ENCODE results near the gene NCOA6.

Gene NCOA6

DNA sequence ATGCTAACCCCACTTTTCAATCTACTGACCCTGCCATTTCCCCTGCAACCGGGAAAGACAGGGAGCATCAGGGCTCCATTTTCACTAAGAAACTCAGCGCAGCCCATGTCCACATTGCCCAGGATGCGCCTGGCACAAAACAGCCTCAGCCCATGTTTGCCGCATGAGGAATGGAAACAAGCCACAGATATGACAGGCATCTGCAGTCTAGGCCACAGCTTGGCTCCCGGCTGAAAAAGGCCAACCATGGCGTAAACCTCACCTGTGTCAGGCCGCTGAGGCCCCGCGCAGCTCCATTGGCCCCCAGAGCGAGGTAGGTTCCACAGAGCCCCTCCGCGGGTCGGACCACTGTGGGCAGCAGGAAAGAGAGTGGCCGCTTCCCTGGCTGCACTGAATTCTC is 25.5 kb upstream of the NCOA6 start:
- H3K4me3 ChIP-seq (ENCODE audit: insufficient read length, low read depth), result no peak overlapping the region
- no peaks in the 10 kb centered on the region for H3K9me3 ChIP-seq (ENCODE audit: insufficient read depth, low read length)
- no peak for DNase-seq (ENCODE audit: low read depth, low spot score)
- TF ChIP-seq SUZ12 (IDR thresholded peaks at IDR 0.05; ENCODE audit: extremely low read depth, insufficient read depth, insufficient read length) (no peak), ZNF274 (IDR thresholded peaks at IDR 0.05; ENCODE audit: low read depth, low read length) (no peak), YY1 (IDR thresholded peaks at IDR 0.05; ENCODE audit: insufficient read depth, insufficient read length) (no peak)
- H3K9ac ChIP-seq (ENCODE audit: insufficient read length, low read depth), result no peak overlapping the region
- H3K4me1 ChIP-seq (ENCODE audit: insufficient read depth, insufficient read length), result no peaks in the 10 kb centered on the region
- no peaks in the 10 kb centered on the region for H3K27me3 ChIP-seq (ENCODE audit: insufficient read depth, insufficient read length)
- peaks cover 42% of the 10 kb centered on the region for H3K36me3 ChIP-seq (ENCODE audit: insufficient read depth, insufficient read length, low read length)

DNA sequence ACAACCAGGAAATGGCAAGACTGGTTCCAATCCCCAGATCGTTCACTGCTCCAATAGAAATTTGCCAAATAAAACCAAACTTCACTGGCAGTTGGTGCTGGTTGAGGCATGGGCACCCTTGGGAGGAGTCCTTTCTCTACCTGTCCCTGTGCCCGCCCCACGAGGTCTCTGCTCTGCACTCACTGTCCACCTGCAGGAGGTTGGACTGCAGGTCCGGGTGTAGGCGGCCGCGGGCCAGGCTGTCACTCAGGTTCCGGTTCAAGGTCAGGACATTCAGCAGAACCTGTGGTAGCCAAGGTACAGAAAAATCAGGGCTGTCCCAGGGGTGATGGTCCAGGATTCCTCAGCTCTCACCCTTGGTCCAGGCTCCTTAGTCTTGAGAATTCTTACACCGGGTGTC is 24.3 kb upstream of the NCOA6 start:
- H3K4me1 ChIP-seq (ENCODE audit: insufficient read depth, insufficient read length), result no peaks in the 10 kb centered on the region
- TF ChIP-seq SUZ12 (IDR thresholded peaks at IDR 0.05; ENCODE audit: extremely low read depth, insufficient read depth, insufficient read length), result no peak
- no peak for TF ChIP-seq ZNF274 (IDR thresholded peaks at IDR 0.05; ENCODE audit: low read depth, low read length)
- TF ChIP-seq YY1 (IDR thresholded peaks at IDR 0.05; ENCODE audit: insufficient read depth, insufficient read length), result no peak

DNA sequence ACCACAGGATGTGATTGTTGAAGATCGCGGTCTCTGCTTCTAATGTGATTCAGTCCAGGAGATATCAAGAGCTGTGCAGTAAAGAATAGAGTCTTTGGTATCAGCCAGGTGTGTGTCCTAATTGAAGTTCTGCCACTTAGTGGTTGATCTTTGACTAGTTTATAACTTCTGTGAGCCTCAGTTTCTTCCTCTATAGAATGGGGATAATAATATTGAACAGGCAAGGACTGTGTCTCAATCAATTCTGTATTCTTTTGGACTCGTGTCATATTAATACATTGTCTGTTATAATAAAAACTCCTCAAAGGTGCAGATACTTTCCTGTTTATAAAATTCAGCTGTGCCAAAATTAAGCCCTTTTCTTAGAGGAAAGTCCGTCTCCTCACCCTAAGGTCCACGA is 23.1 kb upstream of the NCOA6 start:
- no peaks in the 10 kb centered on the region for H3K27me3 ChIP-seq (ENCODE audit: insufficient read depth, insufficient read length)
- H3K4me1 ChIP-seq (ENCODE audit: insufficient read depth, insufficient read length), result no peaks in the 10 kb centered on the region
- no peak for DNase-seq (ENCODE audit: low read depth, low spot score)
- H3K9ac ChIP-seq (ENCODE audit: insufficient read length, low read depth), result no peak overlapping the region
- no peak overlapping the region for H3K4me3 ChIP-seq (ENCODE audit: insufficient read length, low read depth)
- peaks cover 32% of the 10 kb centered on the region for H3K36me3 ChIP-seq (ENCODE audit: insufficient read depth, insufficient read length, low read length)
- H3K9me3 ChIP-seq (ENCODE audit: insufficient read depth, low read length), result no peaks in the 10 kb centered on the region
- TF ChIP-seq YY1 (IDR thresholded peaks at IDR 0.05; ENCODE audit: insufficient read depth, insufficient read length) (no peak), ZNF274 (IDR thresholded peaks at IDR 0.05; ENCODE audit: low read depth, low read length) (no peak), SUZ12 (IDR thresholded peaks at IDR 0.05; ENCODE audit: extremely low read depth, insufficient read depth, insufficient read length) (no peak)

More for the DNA sequence above, 24.3 kb upstream of the NCOA6 start:
- no peaks in the 10 kb centered on the region for H3K27me3 ChIP-seq (ENCODE audit: insufficient read depth, insufficient read length)
- H3K9me3 ChIP-seq (ENCODE audit: insufficient read depth, low read length), result no peaks in the 10 kb centered on the region
- H3K9ac ChIP-seq (ENCODE audit: insufficient read length, low read depth), result no peak overlapping the region
- H3K36me3 ChIP-seq (ENCODE audit: insufficient read depth, insufficient read length, low read length), result peaks cover 39% of the 10 kb centered on the region
- DNase-seq (ENCODE audit: low read depth, low spot score), result no peak
- no peak overlapping the region for H3K4me3 ChIP-seq (ENCODE audit: insufficient read length, low read depth)

DNA sequence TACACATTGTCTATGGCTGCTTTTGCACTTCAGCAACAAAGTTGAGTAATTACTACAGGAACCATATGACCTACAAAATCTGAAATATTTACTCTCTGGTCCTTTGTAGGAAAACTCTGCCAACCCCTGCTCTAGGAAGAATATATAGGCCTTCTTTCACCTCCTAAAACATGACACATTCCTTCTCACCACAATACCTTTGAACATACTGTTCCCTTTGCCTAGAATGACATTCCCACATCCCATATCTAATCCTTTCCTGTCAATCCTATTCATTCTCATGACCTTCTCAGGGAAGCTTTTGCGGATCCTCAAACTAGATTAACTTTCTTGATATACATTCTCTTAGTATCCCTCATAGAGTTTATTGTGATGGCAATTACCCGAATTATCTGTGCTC is 18.0 kb upstream of the NCOA6 start:
- Histone ChIP-seq H3K9me3 (ENCODE audit: insufficient read depth, low read length) (no peaks in the 10 kb centered on the region), H3K27me3 (ENCODE audit: insufficient read depth, insufficient read length) (no peaks in the 10 kb centered on the region), H3K4me3 (ENCODE audit: insufficient read length, low read depth) (no peak overlapping the region), H3K36me3 (ENCODE audit: insufficient read depth, insufficient read length, low read length) (peaks cover 10% of the 10 kb centered on the region), H3K9ac (ENCODE audit: insufficient read length, low read depth) (no peak overlapping the region), H3K4me1 (ENCODE audit: insufficient read depth, insufficient read length) (no peaks in the 10 kb centered on the region)
- TF ChIP-seq SUZ12 (IDR thresholded peaks at IDR 0.05; ENCODE audit: extremely low read depth, insufficient read depth, insufficient read length) (no peak), ZNF274 (IDR thresholded peaks at IDR 0.05; ENCODE audit: low read depth, low read length) (no peak), YY1 (IDR thresholded peaks at IDR 0.05; ENCODE audit: insufficient read depth, insufficient read length) (no peak)
- DNase-seq (ENCODE audit: low read depth, low spot score), result no peak

DNA sequence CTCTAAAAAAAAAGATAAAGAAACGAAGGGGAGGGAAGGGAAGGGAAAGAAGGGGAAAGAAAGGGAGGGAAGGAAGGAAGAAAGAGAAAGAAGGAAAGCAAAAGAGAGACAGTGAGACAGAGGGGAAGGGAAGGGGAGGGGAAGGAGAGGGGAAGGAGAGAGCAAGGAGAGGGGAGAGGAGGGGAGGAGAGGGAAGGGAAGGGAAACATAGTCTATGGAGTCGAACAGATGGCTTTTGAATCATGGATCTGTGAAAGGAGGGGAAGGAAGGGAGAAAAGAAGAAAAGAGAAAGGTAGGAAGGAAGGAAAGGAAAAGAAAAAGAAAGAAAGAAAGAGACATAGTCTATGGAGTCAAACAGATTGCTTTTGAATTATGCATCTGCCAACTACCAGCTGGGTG is 16.7 kb upstream of the NCOA6 start:
- TF ChIP-seq YY1 (IDR thresholded peaks at IDR 0.05; ENCODE audit: insufficient read depth, insufficient read length), result no peak
- TF ChIP-seq ZNF274 (IDR thresholded peaks at IDR 0.05; ENCODE audit: low read depth, low read length), result no peak
- no peak for TF ChIP-seq SUZ12 (IDR thresholded peaks at IDR 0.05; ENCODE audit: extremely low read depth, insufficient read depth, insufficient read length)
- Histone ChIP-seq H3K4me3 (ENCODE audit: insufficient read length, low read depth) (no peak overlapping the region), H3K4me1 (ENCODE audit: insufficient read depth, insufficient read length) (no peaks in the 10 kb centered on the region), H3K36me3 (ENCODE audit: insufficient read depth, insufficient read length, low read length) (peaks cover 6% of the 10 kb centered on the region), H3K27me3 (ENCODE audit: insufficient read depth, insufficient read length) (no peaks in the 10 kb centered on the region), H3K9me3 (ENCODE audit: insufficient read depth, low read length) (no peaks in the 10 kb centered on the region), H3K9ac (ENCODE audit: insufficient read length, low read depth) (no peak overlapping the region)
- DNase-seq (ENCODE audit: low read depth, low spot score), result no peak

DNA sequence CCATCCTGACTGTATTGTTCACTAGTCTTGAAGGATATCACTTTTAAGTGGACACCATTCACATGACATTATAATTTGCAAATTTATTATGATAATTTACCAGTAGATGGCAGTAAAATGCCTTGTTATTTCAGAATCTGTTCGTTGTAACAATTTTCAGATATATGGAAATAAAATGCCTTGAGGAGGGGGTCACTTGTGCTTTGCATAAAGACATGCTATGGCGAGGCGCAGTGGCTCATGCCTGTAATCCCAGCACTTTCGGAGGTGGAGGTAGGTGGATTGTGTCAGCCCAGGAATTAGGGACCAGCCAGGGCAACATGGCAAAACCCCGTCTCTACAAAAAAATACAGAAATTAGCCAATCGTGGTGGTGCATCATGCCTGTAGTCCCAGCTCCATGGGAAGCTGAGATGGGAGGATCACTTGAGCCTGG is 9.0 kb upstream of the NCOA6 start:
- Histone ChIP-seq H3K4me1 (ENCODE audit: insufficient read depth, insufficient read length) (no peaks in the 10 kb centered on the region), H3K9ac (ENCODE audit: insufficient read length, low read depth) (no peak overlapping the region), H3K4me3 (ENCODE audit: insufficient read length, low read depth) (no peak overlapping the region), H3K9me3 (ENCODE audit: insufficient read depth, low read length) (peaks cover 15% of the 10 kb centered on the region; the same call in 1 of the 2 replicates), H3K27me3 (ENCODE audit: insufficient read depth, insufficient read length) (no peaks in the 10 kb centered on the region), H3K36me3 (ENCODE audit: insufficient read depth, insufficient read length, low read length) (no peaks in the 10 kb centered on the region)
- TF ChIP-seq ZNF274 (IDR thresholded peaks at IDR 0.05; ENCODE audit: low read depth, low read length), result no peak
- no peak for TF ChIP-seq YY1 (IDR thresholded peaks at IDR 0.05; ENCODE audit: insufficient read depth, insufficient read length)
- no peak for TF ChIP-seq SUZ12 (IDR thresholded peaks at IDR 0.05; ENCODE audit: extremely low read depth, insufficient read depth, insufficient read length)
- no peak for DNase-seq (ENCODE audit: low read depth, low spot score)

DNA sequence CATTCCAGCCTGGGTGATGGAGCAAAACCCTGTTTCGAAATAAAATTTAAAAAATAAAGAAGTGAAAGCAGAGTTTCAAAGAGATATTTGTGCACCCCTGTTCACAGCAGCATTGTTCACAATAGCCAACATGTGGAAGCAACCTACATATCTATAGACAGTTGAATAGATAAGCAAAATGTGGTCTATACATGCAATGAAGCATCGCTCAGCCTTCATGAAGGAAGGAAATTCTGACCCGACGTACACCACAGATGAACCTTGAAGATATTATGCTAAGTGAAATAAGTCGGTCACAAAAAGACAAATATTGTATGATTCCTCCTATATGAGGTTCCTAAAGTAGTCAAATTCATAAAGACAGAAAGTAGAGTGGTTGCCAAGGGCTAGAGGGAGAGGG is 6.5 kb upstream of the NCOA6 start:
- no peaks in the 10 kb centered on the region for H3K4me1 ChIP-seq (ENCODE audit: insufficient read depth, insufficient read length)

More for the DNA sequence above, 6.5 kb upstream of the NCOA6 start:
- Histone ChIP-seq H3K4me3 (ENCODE audit: insufficient read length, low read depth) (no peak overlapping the region), H3K9me3 (ENCODE audit: insufficient read depth, low read length) (peaks cover 15% of the 10 kb centered on the region; the same call in 1 of the 2 replicates), H3K27me3 (ENCODE audit: insufficient read depth, insufficient read length) (no peaks in the 10 kb centered on the region), H3K36me3 (ENCODE audit: insufficient read depth, insufficient read length, low read length) (no peaks in the 10 kb centered on the region), H3K9ac (ENCODE audit: insufficient read length, low read depth) (no peak overlapping the region)
- TF ChIP-seq YY1 (IDR thresholded peaks at IDR 0.05; ENCODE audit: insufficient read depth, insufficient read length), result no peak
- no peak for TF ChIP-seq ZNF274 (IDR thresholded peaks at IDR 0.05; ENCODE audit: low read depth, low read length)
- TF ChIP-seq SUZ12 (IDR thresholded peaks at IDR 0.05; ENCODE audit: extremely low read depth, insufficient read depth, insufficient read length), result no peak
- no peak for DNase-seq (ENCODE audit: low read depth, low spot score)
